ENCODE measurements around the gene ABCA6.
"Not testable (repeated sequence)": the region's sequence is repeated elsewhere in the genome, so short reads cannot be mapped to it uniquely, and the experiment has no call there.

Gene ABCA6

GRCh38 chr17:69130627-69131296 lies 10.9 kb downstream of the ABCA6 start:
- DNase-seq, result no peak

GRCh38 chr17:69123626-69124025 lies 18.1 kb downstream of the ABCA6 start:
- DNase-seq, result no peak

DNA sequence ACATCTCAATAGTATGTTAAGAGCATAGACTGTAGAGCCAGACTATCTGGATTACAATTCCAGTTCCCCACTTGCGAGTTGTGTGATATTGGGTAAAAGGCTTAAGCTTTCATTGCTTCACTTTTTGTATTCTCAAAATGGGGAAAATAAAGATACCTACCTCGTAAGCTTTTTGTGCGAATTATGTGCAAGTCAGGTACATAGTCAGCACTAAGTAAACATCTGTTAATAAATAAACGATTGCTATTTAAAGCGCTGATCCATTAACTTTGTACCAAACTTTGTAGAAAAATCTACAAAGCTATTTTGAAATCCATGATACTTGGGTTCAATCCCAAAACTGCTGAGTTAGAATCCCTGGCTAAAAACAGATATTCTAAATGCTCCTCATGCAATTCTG lies 19.6 kb downstream of the ABCA6 start:
- DNase-seq, result no peak

GRCh38 chr17:69117855-69118784 lies 23.6 kb downstream of the ABCA6 start:
- no peak for DNase-seq

DNA sequence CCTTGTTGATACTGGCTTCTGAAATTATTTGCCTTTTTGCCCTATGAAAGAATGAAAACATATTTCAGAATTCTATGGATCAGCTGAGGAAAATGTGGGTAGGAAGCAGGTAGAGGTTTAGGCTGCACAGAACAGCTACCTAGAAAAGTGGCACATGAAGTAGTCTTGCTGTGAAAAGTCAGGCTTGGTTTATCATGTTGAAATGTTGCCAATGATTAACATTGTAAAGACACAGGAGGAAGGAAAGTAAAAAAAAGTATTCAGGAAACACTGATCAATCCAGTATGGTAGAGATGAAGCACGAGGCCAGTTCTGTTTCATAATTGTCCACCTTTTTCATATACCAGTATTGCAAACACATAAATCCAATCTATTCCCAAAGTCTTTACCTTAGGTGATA lies 29.9 kb downstream of the ABCA6 start:
- no peak for DNase-seq

- DNase-seq, result no peak
These were observed 35.6 kb downstream of the ABCA6 start for GRCh38 chr17:69105907-69106730.

DNA sequence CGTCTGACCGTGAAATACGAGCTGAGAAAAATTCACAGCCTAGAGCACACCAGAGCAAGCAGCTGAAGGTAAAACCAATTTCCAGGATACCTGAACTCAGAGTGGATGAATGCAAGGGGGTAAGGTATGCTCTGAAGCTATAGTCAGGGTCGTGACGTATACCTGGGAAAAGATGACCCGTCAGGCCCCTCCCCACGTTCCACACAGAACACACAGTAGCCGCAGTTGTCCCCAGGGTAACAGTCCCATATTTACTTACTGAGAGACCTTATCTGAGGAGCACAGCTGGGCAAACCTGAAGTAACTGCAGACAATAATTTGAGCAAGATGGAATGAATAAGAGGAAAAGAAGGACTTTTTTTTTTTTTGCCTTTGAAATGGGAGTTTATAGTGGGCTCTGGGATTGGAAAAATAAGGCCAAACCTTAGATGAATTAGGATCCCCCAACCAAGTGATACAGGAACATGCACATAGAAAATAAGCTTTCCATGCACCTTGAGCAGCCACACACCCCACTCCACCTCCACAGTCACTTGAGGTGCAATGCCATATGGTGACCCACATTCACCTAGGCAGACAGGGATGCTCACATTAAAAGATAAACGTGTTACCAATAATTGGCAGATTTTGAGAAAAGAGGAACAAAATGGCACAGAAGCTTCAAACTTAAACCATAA lies 38.0 kb downstream of the ABCA6 start:
- no peak for DNase-seq

DNA sequence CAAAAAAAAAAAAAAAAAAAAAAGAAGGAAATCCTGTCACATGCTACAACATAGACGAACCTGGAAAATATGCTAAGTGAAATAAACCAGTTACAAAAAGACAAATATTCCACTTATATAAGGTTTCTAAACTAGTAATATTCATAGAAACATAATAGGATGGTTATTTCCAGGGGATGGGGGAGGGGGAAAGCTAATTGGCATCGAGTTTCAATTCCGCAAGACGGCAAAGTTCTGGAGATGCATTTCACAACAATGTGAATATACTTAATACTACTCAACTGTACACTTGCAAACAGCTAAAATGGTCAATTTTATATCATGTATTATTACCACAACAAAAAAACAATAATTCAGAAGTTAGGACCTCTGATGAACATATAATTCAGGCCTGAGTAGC lies 43.1 kb downstream of the ABCA6 start:
- no peak for DNase-seq

DNA sequence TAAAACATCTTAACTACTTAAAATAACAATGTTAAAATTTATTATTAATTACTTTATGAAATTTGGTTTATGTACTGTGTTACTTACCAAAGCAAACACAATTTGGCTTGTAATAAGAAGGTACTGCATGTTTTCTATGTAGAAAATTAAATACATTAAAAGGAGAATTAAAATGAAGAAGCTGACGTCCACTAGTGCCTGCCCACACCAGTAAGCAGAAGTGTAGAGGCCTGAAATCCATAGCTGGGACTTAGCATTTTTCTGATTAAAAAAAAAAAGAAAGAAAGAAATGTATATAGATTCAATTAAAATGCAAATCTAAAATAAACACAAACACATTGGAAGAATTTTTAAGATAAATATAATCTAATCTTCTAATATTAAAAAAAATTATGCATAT lies 45.2 kb downstream of the ABCA6 start:
- DNase-seq, result no peak

DNA sequence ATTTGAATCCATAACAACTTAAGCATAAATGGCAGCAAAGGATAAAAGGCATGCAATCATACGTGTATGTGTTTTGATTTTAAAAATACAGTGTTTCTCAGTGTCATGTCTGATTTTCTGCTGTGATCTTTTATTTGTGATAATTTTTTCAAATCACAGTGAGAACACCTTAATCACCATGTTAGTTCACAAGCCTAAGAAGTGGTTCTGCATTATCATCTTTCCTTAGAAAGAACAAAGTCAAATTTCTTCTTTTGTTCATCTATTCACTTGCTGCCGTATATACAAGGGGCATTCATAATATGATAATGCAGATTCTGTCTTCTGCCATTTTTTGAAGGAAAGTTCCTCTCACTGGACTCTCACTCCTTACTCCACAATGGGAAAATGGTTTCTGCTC lies 47.7 kb downstream of the ABCA6 start:
- no peak for DNase-seq

DNA sequence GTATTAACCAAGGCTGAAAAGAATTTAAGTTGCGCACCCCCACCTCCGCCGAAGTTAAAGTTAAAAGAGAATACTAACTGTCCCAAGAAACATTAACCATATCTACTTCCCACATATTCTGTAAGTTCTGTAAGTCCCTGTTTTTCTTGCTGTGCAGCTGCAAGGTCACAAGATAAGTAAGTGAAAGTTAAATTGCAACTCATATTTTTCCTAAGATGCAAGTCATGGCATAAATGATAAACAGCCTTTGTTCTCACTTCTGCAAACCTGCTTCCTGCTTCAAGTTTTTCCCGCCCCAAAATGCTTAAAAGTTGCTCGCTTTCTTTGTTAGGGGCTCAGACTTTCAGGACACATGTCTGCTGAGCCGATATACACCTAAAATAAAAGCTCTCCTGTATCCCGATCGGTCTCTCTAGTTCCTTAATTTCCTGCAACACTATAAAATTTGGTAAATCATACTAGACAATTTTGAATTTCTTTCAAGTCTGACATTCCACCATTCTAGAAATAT lies 48.4 kb downstream of the ABCA6 start:
- DNase-seq, result no peak

- no peak for DNase-seq
These were observed 51.3 kb downstream of the ABCA6 start for GRCh38 chr17:69090365-69090764.

DNA sequence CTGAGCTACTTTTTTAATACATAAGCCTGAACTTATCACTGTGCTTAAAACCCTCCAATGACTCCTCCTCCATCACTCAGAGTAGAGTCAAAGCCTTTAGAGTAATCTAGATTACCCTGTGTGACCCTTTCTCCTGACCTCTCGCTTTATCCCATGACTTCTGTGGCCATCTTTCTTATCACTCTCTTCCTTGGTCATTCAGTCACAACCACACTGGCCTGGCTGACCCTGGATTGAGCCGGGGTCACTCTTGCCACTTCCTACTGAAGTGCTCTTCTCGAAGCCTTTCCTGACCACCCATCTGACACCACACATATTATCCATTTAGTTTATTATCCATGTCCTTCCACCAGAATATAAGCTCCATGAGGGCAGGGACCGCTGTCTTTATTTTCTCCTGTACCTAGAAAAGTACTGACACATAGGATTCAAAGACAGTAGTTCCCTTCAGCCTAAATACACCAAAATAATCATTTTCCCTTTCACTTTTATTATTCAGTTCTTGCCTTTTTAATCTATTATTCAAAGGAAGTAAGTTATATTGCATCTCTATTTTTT lies 53.0 kb downstream of the ABCA6 start:
- no peak for DNase-seq

DNA sequence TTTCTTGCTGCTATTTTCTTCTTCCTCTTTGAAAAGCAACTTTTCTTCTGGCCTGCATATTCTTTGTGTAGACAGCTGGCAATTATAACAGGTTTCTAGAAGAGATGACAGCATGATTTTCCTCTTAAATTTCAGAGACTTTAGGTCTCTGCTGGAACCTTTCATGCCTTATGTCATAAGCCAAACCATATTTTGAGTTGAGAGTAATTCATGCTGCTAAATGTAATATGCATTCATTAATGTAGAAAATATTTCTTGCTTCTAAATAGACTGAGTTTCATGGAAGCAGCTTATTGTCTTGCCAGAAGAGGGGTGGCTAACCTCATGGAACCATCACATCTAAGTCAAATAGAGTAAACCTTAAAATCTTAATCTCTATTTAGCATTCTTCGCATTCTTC lies 55.1 kb downstream of the ABCA6 start:
- DNase-seq, result no peak

DNA sequence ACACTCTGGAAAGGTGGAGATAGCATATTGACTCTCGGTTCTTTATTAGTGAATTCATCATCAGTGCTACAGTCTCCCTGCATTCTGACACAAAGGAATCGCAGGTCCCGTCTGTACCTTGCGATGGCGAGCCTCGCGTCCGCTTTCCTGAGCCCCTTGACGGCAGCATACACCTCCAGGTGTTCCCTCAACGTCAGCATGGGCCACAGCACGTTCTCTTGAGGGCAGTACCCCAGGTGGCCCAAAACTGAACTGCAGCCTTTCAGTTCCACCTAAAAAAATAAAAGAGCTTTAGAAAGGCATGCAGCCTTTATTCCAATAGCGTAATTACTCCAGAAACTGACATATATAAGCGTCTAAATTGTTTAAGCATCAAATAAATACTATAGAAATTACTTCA lies 56.8 kb downstream of the ABCA6 start:
- DNase-seq, result no peak

- DNase-seq, result no peak
These were observed 59.0 kb downstream of the ABCA6 start for GRCh38 chr17:69082696-69083095.

- DNase-seq, result no peak
These were observed 62.8 kb downstream of the ABCA6 start for GRCh38 chr17:69078864-69079263.

DNA sequence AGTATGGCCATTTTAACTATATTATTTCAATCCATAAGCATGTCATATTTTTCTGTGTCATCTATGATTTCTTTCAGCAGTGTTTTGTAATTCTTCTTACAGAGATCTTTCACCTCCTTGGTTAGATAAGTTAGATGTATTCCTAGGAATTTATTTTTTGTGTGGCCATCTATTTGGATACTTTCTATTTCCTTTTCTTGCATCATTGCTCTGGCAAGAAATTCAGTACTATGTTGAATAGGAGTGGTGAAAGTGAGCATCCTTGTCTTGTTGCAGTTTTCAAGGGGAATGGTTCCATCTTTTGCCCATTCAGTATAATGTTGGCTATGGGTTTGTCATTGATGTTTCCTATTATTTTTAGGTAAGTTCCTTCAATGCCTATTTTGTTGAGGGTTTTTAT lies 65.9 kb downstream of the ABCA6 start:
- DNase-seq, result no peak

GRCh38 chr17:69073392-69073791 lies 68.3 kb downstream of the ABCA6 start:
- DNase-seq, result not testable (repeated sequence)

DNA sequence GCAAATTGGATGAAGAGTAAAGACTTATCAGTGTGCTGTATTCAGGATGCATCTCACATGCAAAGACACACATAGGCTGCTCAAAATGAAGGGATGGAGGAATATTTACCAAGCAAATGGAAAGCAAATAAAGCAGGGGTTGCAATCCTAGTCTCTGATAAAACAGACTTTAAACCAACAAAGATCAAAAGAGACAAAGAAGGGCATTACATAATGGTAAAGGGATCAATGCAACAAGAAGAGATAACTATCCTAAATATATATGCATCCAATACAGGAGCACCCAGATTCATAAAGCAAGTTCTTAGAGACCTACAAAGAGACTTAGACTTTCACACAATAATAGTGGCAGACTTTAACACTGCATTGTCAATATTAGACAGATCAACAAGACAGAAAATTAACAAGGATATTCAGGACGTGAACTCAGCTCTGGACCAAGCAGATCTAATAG lies 68.9 kb downstream of the ABCA6 start:
- DNase-seq, result not testable (repeated sequence)

- not testable (repeated sequence) for DNase-seq
These were observed 70.5 kb downstream of the ABCA6 start for GRCh38 chr17:69071233-69071586.

Measured in CD4-positive, alpha-beta T cell treated with Interleukin-15 for 1 hour (primary cell).